ENCODE results near the gene CT45A5. TPM values are rescaled to one million over a fixed set of nuclear protein-coding genes. Genes with fewer than 3 reads are reported as not detected.
"Not testable (repeated sequence)": the region's sequence is repeated elsewhere in the genome, so short reads cannot be mapped to it uniquely, and the experiment has no call there.

Gene CT45A5
- total RNA-seq, 1 donor from 2014 or later = not detected

- H3K36me3 ChIP-seq = no peaks in the 10 kb centered on the region
- TF ChIP-seq, protein P1, sequence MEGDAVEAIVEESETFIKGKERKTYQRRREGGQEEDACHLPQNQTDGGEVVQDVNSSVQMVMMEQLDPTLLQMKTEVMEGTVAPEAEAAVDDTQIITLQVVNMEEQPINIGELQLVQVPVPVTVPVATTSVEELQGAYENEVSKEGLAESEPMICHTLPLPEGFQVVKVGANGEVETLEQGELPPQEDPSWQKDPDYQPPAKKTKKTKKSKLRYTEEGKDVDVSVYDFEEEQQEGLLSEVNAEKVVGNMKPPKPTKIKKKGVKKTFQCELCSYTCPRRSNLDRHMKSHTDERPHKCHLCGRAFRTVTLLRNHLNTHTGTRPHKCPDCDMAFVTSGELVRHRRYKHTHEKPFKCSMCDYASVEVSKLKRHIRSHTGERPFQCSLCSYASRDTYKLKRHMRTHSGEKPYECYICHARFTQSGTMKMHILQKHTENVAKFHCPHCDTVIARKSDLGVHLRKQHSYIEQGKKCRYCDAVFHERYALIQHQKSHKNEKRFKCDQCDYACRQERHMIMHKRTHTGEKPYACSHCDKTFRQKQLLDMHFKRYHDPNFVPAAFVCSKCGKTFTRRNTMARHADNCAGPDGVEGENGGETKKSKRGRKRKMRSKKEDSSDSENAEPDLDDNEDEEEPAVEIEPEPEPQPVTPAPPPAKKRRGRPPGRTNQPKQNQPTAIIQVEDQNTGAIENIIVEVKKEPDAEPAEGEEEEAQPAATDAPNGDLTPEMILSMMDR (IDR thresholded peaks at IDR 0.05) = no peak
- no peak for TF ChIP-seq POLR2AphosphoS5 (IDR thresholded peaks at IDR 0.05; ENCODE audit: insufficient read depth in 1 of 2, low read depth in 1 of 2)
- no peak for TF ChIP-seq POLR2A (IDR thresholded peaks at IDR 0.05)
- DNase-seq (ENCODE audit: extremely low spot score in 2 of 2) = no peak
Observed at GRCh38 chrX:135737366-135738071, 47.8 kb downstream of the CT45A5 start.

GRCh38 chrX:135734666-135735065, 50.6 kb downstream of the CT45A5 start:
- intact Hi-C loops (cut with DNase I); H3K36me3 ChIP-seq; H3K27ac ChIP-seq; H3K9me3 ChIP-seq; DNase-seq (ENCODE audit: extremely low spot score in 2 of 2); H3K27me3 ChIP-seq; H3K4me3 ChIP-seq; H3K4me1 ChIP-seq: not testable (repeated sequence)

More at GRCh38 chrX:135737366-135738071, 47.8 kb downstream of the CT45A5 start:
- intact Hi-C loops (cut with DNase I) = no loop called here
- no peaks in the 10 kb centered on the region for H3K9me3 ChIP-seq
- H3K27me3 ChIP-seq = no peaks in the 10 kb centered on the region
- H3K4me3 ChIP-seq = no peak overlapping the region
- no peak overlapping the region for H3K27ac ChIP-seq
- no peaks in the 10 kb centered on the region for H3K4me1 ChIP-seq

Other genes with a start within 250 kb of the CT45A5 start
- not detected for gene CT45A1, start 71.9 kb downstream of the CT45A5 start, total RNA-seq
- gene CT45A3, start 17.3 kb downstream of the CT45A5 start, total RNA-seq = not detected
- gene CT45A6, start 17.3 kb upstream of the CT45A5 start, total RNA-seq = not detected
- not detected for gene CT45A2, start 34.5 kb upstream of the CT45A5 start, total RNA-seq
- not detected for gene CT45A7, start 51.8 kb upstream of the CT45A5 start, total RNA-seq
- gene CT45A8, start 69.0 kb upstream of the CT45A5 start, total RNA-seq = not detected
- not detected for gene CT45A9, start 86.3 kb upstream of the CT45A5 start, total RNA-seq
- not detected for gene CT45A10, start 107.9 kb upstream of the CT45A5 start, total RNA-seq
- not detected for gene SAGE1, start 108.2 kb upstream of the CT45A5 start, total RNA-seq
- gene MMGT1, start 188.5 kb upstream of the CT45A5 start, total RNA-seq = 18.9 TPM
- 12.8 TPM for gene SLC9A6, start 199.9 kb upstream of the CT45A5 start, total RNA-seq